ENCODE results near the gene TNFRSF18.

- no peak for TF ChIP-seq CTCF (IDR thresholded peaks at IDR 0.05)
- no peak for TF ChIP-seq OVOL2 (CRISPR knock-in tag; IDR thresholded peaks at IDR 0.05; ENCODE audit: borderline replicate concordance)
Measured at GRCh38 chr1:1233567-1233892, 27.1 kb upstream of the TNFRSF18 start.
